Upper lobe of right lung (tissue), 1 donor: ENCODE data around the gene CCDC40. TPM values are rescaled to one million over a fixed set of nuclear protein-coding genes. Genes with fewer than 3 reads are reported as not detected.
A peak's percentile ranks its signal among the peaks of the same experiment; 100 is the strongest.

Source experiments
- ATAC-seq: fragments of 200-7000 bp; cut with Tn5 transposase; one replicate; pipeline ENCODE4 v1.9.1; 2020; ENCODE audit warnings: mild to moderate bottlenecking, moderate library complexity
- DNase-seq: peaks from one replicate; pipeline ENCODE4 v3.0.0-alpha.2; 2020
- H3K27ac ChIP-seq: fragments of 200-600 bp; one replicate; pipeline ENCODE4 v1.8.0; 2022
- H3K27me3 ChIP-seq: fragments of 200-600 bp; one replicate; pipeline ENCODE4 v1.8.0; 2022; ENCODE audit warnings: mild to moderate bottlenecking
- H3K36me3 ChIP-seq: fragments of 200-600 bp; one replicate; pipeline ENCODE4 v1.8.0; 2022
- H3K4me1 ChIP-seq: fragments of 200-600 bp; one replicate; pipeline ENCODE4 v1.8.0; 2022
- H3K4me3 ChIP-seq: fragments of 200-600 bp; one replicate; pipeline ENCODE4 v1.8.0; 2022; ENCODE audit warnings: mild to moderate bottlenecking
- H3K9me3 ChIP-seq: fragments of 200-600 bp; one replicate; pipeline ENCODE4 v1.8.0; 2022
- CTCF ChIP-seq: fragments of 200-600 bp; IDR thresholded peaks from one replicate; pipeline ENCODE4 v1.8.0; 2022; ENCODE audit warnings: antibody characterized with exemption
- intact Hi-C: fragments of 100-400 bp; cut with DNase I; formaldehyde crosslinking; loops from one replicate; pipeline ENCODE4 v1.11.0; 2022
- total RNA-seq: library from RNA; stranded (reverse); fragmentation: NEBNext Ultra II Directional; extraction: Animal tissue kit (Norgen Biotek cat#: 25700); gene quantifications from one replicate; pipeline ENCODE4 v1.2.1, GENCODE V29; 2021
- donor health status: DM: no; HTN: yes; CAD: no; lungs with severe emphysema.

The CCDC40 gene
- total RNA-seq, 1 donor from 2014 or later = 3.5 TPM

GRCh38 chr17:80091376-80091775 is 54.9 kb downstream of the CCDC40 start:
- no peak for TF ChIP-seq CTCF
- Histone ChIP-seq H3K9me3 (no peaks in the 10 kb centered on the region), H3K27me3 (no peaks in the 10 kb centered on the region), H3K4me1 (no peaks in the 10 kb centered on the region), H3K36me3 (no peaks in the 10 kb centered on the region), H3K27ac (no peak overlapping the region), H3K4me3 (no peak overlapping the region)
- ATAC-seq (no peak), DNase-seq (no peak)
- intact Hi-C loops = no loop called here

- intact Hi-C loops = no loop called here
- Histone ChIP-seq H3K36me3 (no peaks in the 10 kb centered on the region), H3K4me1 (no peaks in the 10 kb centered on the region), H3K27me3 (no peaks in the 10 kb centered on the region), H3K9me3 (no peaks in the 10 kb centered on the region), H3K4me3 (no peak overlapping the region), H3K27ac (peak overlapping the region; percentile 63)
- peak; percentile 86 for ATAC-seq
- no peak for TF ChIP-seq CTCF
- DNase-seq = no peak
Observed at GRCh38 chr17:80092959-80093358, 56.5 kb downstream of the CCDC40 start.

- no peaks in the 10 kb centered on the region for H3K27me3 ChIP-seq
- TF ChIP-seq CTCF = no peak
- H3K27ac ChIP-seq = no peak overlapping the region
- no peak overlapping the region for H3K4me3 ChIP-seq
- H3K9me3 ChIP-seq = no peaks in the 10 kb centered on the region
- intact Hi-C loops = no loop called here
- no peaks in the 10 kb centered on the region for H3K4me1 ChIP-seq
- H3K36me3 ChIP-seq = no peaks in the 10 kb centered on the region
- no peak for ATAC-seq
- DNase-seq = no peak
Observed at GRCh38 chr17:80095038-80095843, 58.8 kb downstream of the CCDC40 start.

DNA sequence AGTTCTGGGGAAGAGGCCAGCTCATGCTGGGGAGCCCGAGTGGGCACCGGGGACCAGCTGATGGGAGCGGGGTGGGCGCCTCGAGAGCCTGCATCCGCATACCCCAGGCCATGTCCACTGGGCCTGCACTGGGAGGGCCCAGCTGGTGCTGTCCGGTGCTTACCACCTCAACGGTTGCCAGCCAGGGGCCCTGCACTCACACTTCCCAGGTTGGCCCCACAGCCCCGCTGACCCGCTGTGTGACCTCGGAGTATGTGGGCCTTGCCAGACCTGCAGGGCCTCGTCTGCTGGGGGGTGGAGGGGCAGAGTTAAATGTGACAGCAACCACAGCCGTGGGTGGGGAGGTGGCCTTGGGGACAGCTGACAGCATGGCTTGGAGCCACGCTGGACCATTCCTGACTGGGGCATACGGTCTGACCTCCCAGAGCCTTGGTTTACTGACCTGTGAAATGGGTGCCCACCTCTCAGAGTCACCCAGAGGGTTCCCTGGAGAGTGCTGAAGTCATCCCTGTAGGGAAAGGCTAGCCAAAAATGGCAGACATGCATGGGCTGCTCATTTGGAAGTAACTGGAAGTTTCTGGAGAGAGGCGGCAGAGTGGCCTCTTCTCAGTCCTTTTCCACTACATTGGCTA is 59.5 kb downstream of the CCDC40 start:
- no peak overlapping the region for H3K4me3 ChIP-seq
- intact Hi-C loops = no loop called here
- DNase-seq = no peak
- H3K4me1 ChIP-seq = peaks cover 5% of the 10 kb centered on the region
- ATAC-seq = no peak
- TF ChIP-seq CTCF = no peak
- no peaks in the 10 kb centered on the region for H3K9me3 ChIP-seq
- no peaks in the 10 kb centered on the region for H3K27me3 ChIP-seq
- no peaks in the 10 kb centered on the region for H3K36me3 ChIP-seq
- no peak overlapping the region for H3K27ac ChIP-seq

DNA sequence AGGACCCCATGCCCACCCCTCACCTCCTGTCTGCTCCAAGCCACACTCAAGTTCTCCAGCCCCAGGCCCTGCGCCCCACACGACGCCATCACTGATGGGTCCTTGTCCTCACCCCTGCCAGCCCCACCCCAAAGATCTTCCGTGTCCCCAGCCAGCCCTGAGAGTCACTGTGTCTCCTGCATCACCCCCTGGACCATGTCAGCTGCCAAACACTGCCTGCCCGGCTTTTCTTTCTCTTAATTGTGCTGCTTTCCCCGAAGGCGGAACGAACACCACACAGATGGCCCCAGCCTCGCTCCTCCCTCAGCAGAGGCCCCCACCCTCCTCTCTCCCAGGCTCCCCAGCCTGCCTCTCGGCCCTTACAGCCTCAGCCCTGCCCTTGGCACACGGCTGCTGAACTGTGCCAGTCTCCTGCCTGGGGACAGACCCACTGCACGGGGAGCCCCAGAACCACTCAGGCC is 60.1 kb downstream of the CCDC40 start:
- H3K4me3 ChIP-seq = no peak overlapping the region
- H3K27me3 ChIP-seq = no peaks in the 10 kb centered on the region
- no peak for ATAC-seq
- H3K27ac ChIP-seq = no peak overlapping the region
- H3K4me1 ChIP-seq = peaks cover 5% of the 10 kb centered on the region
- no peak for DNase-seq
- no peaks in the 10 kb centered on the region for H3K9me3 ChIP-seq
- H3K36me3 ChIP-seq = no peaks in the 10 kb centered on the region
- no peak for TF ChIP-seq CTCF
- intact Hi-C loops = no loop called here
